WTC11 (cell line): Measurements from ENCODE around the gene P3H3. TPM values are rescaled to one million over a fixed set of nuclear protein-coding genes. Genes with fewer than 3 reads are reported as not detected.
A peak's percentile ranks its signal among the peaks of the same experiment; 100 is the strongest.

ENCODE experiments used
- ATAC-seq: fragments of 200-7000 bp; cut with Tn5 transposase; 2 replicates; pipeline ENCODE4 v1.10.0; 2021; ENCODE audit warnings: mild to moderate bottlenecking, moderate library complexity
- CTCF ChIA-PET: fragments of 300-600 bp; sonication (Branson Sonifier 250); formaldehyde crosslinking; loops from one replicate; lab custom pipeline; 2021; ENCODE audit warnings: antibody characterized with exemption; lab: Charles Lee
- POLR2A ChIA-PET: fragments of 350-600 bp; sonication (Branson Sonifier 250); formaldehyde crosslinking; loops from one replicate; lab custom pipeline; 2021; ENCODE audit warnings: antibody characterized with exemption; lab: Charles Lee
- DNase-seq: peaks from one replicate; pipeline ENCODE4 v3.0.0; 2021; ENCODE audit warnings: low spot score
- H3K27ac Mint-ChIP-seq: 2 replicates; pipeline ENCODE4 v1.8.0; 2021; ENCODE audit warnings: mixed read lengths
- H3K27me3 Mint-ChIP-seq: 2 replicates; pipeline ENCODE4 v1.8.0; 2021; ENCODE audit warnings: low read depth, mild to moderate bottlenecking, moderate library complexity, mixed read lengths
- H3K36me3 Mint-ChIP-seq: 2 replicates; pipeline ENCODE4 v1.8.0; 2021; ENCODE audit warnings: mixed read lengths
- H3K4me1 Mint-ChIP-seq: 2 replicates; pipeline ENCODE4 v1.8.0; 2022; ENCODE audit warnings: mixed read lengths
- H3K4me3 Mint-ChIP-seq: 2 replicates; pipeline ENCODE4 v1.8.0; 2021; ENCODE audit warnings: mild to moderate bottlenecking, moderate library complexity, mixed read lengths
- H3K9me3 Mint-ChIP-seq: 2 replicates; pipeline ENCODE4 v1.8.0; 2021; ENCODE audit warnings: mixed read lengths
- CBFB ChIP-seq: sonication (generic); formaldehyde crosslinking; IDR thresholded peaks from 2 replicates; pipeline ENCODE4 v1.8.1; 2022; ENCODE audit warnings: mild to moderate bottlenecking, low read depth, missing genetic modification reagents
- CREM ChIP-seq: sonication (generic); formaldehyde crosslinking; IDR thresholded peaks from 2 replicates; pipeline ENCODE4 v1.8.1; 2022; ENCODE audit warnings: mild to moderate bottlenecking, missing genetic modification reagents, moderate library complexity
- ESRRA ChIP-seq: sonication (generic); formaldehyde crosslinking; IDR thresholded peaks from 2 replicates; pipeline ENCODE4 v1.8.1; 2022; ENCODE audit warnings: mild to moderate bottlenecking, missing genetic modification reagents, borderline replicate concordance
- ETV6 ChIP-seq: sonication (generic); formaldehyde crosslinking; IDR thresholded peaks from 2 replicates; pipeline ENCODE4 v1.8.1; 2022; ENCODE audit warnings: mild to moderate bottlenecking, missing genetic modification reagents
- FOXJ3 ChIP-seq: sonication (generic); formaldehyde crosslinking; IDR thresholded peaks from 2 replicates; pipeline ENCODE4 v1.9.0; 2021; ENCODE audit warnings: missing genetic modification reagents, mild to moderate bottlenecking, borderline replicate concordance
- FOXK1 ChIP-seq: sonication (generic); formaldehyde crosslinking; IDR thresholded peaks from 2 replicates; pipeline ENCODE4 v1.8.0; 2022; ENCODE audit warnings: mild to moderate bottlenecking, moderate library complexity, missing genetic modification reagents
- GRHL2 ChIP-seq: fragments of 250-450 bp; sonication (Bioruptor Pico); IDR thresholded peaks from 2 replicates; pipeline ENCODE4 v1.8.0; 2022; ENCODE audit warnings: mild to moderate bottlenecking, moderate library complexity; ENCODE audit not compliant: insufficient replicate concordance, severe bottlenecking
- MYBL2 ChIP-seq: sonication (generic); formaldehyde crosslinking; IDR thresholded peaks from 2 replicates; pipeline ENCODE4 v1.8.1; 2023; ENCODE audit warnings: mild to moderate bottlenecking, moderate library complexity, missing genetic modification reagents
- NR1H2 ChIP-seq: sonication (generic); formaldehyde crosslinking; IDR thresholded peaks from 2 replicates; pipeline ENCODE4 v1.9.0; 2021; ENCODE audit warnings: mild to moderate bottlenecking, moderate library complexity, missing genetic modification reagents
- SMAD4 ChIP-seq: sonication (generic); formaldehyde crosslinking; IDR thresholded peaks from 2 replicates; pipeline ENCODE4 v1.8.0; 2022; ENCODE audit warnings: mild to moderate bottlenecking, missing genetic modification reagents
- TEAD4 ChIP-seq: sonication (generic); formaldehyde crosslinking; IDR thresholded peaks from 2 replicates; pipeline ENCODE4 v1.8.0; 2022; ENCODE audit warnings: mild to moderate bottlenecking, missing genetic modification reagents
- TP53 ChIP-seq: sonication (generic); formaldehyde crosslinking; IDR thresholded peaks from 2 replicates; pipeline ENCODE4 v1.8.1; 2023; ENCODE audit warnings: mild to moderate bottlenecking, missing genetic modification reagents
- ZBTB21 ChIP-seq: sonication (generic); formaldehyde crosslinking; IDR thresholded peaks from 2 replicates; pipeline ENCODE4 v1.8.1; 2023; ENCODE audit warnings: mild to moderate bottlenecking, missing genetic modification reagents, borderline replicate concordance
- ZNF121 ChIP-seq: sonication (generic); formaldehyde crosslinking; IDR thresholded peaks from 2 replicates; pipeline ENCODE4 v1.8.0; 2023; ENCODE audit warnings: missing genetic modification reagents
- ZNF232 ChIP-seq: sonication (generic); formaldehyde crosslinking; IDR thresholded peaks from 2 replicates; pipeline ENCODE4 v1.8.0; 2022; ENCODE audit warnings: mild to moderate bottlenecking, missing genetic modification reagents
- ZNF423 ChIP-seq: fragments of 250-450 bp; sonication (Bioruptor Pico); IDR thresholded peaks from 2 replicates; pipeline ENCODE4 v2.1.2; 2022; ENCODE audit warnings: mild to moderate bottlenecking, moderate library complexity
- ZNF671 ChIP-seq: fragments of 250-450 bp; sonication (Bioruptor Pico); IDR thresholded peaks from 2 replicates; pipeline ENCODE4 v1.8.0; 2021; ENCODE audit warnings: mild to moderate bottlenecking
- total RNA-seq: library from RNA; stranded (reverse); gene quantifications from 3 replicates; pipeline ENCODE4 v1.2.3, GENCODE V29; 2021
- TF ChIP-seq, protein P1 (sequence below): fragments of 250-450 bp; sonication (Bioruptor Pico); IDR thresholded peaks from 2 replicates; pipeline ENCODE4 v1.9.0; 2021; ENCODE audit warnings: mild to moderate bottlenecking, borderline replicate concordance
- TF ChIP-seq, protein P2 (sequence below): sonication (generic); formaldehyde crosslinking; IDR thresholded peaks from 2 replicates; pipeline ENCODE4 v1.8.1; 2023; ENCODE audit warnings: mild to moderate bottlenecking, missing genetic modification reagents
- TF ChIP-seq, protein P3 (sequence below): sonication (generic); formaldehyde crosslinking; IDR thresholded peaks from 2 replicates; pipeline ENCODE4 v1.8.0; 2023; ENCODE audit warnings: missing genetic modification reagents, mild to moderate bottlenecking, borderline replicate concordance

The P3H3 gene
- total RNA-seq, 1 experiment from 2014 or later, result 50.7 TPM

DNA sequence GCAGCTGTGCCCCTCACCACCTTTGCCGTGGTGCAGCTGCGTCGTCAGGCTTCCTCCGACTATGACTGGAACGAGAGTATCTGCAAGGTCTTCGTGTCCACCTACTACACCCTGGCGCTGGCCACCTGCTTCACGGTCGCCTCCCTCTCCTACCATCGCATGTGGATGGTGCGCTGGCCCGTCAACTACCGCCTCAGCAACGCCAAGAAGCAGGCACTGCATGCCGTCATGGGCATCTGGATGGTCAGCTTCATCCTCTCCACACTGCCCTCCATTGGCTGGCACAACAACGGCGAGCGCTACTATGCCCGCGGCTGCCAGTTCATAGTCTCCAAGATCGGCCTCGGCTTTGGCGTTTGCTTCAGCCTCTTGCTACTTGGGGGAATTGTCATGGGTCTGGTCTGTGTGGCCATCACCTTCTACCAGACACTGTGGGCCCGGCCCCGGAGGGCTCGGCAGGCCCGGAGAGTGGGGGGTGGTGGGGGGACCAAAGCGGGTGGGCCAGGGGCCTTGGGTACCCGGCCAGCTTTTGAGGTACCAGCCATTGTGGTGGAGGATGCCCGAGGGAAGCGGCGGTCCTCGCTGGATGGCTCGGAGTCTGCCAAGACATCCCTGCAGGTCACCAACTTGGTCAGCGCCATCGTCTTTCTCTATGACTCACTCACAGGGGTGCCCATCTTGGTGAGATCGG, 4.0 kb upstream of the P3H3 start (continued):
- TF ChIP-seq SMAD4 (CRISPR knock-in tag) (no peak), ZNF121 (CRISPR knock-in tag) (no peak), ESRRA (CRISPR knock-in tag) (no peak), NR1H2 (no peak), ZBTB21 (CRISPR knock-in tag) (no peak), FOXJ3 (CRISPR knock-in tag) (no peak), GRHL2 (CRISPR knock-in tag) (no peak)
- TF ChIP-seq, protein P1, sequence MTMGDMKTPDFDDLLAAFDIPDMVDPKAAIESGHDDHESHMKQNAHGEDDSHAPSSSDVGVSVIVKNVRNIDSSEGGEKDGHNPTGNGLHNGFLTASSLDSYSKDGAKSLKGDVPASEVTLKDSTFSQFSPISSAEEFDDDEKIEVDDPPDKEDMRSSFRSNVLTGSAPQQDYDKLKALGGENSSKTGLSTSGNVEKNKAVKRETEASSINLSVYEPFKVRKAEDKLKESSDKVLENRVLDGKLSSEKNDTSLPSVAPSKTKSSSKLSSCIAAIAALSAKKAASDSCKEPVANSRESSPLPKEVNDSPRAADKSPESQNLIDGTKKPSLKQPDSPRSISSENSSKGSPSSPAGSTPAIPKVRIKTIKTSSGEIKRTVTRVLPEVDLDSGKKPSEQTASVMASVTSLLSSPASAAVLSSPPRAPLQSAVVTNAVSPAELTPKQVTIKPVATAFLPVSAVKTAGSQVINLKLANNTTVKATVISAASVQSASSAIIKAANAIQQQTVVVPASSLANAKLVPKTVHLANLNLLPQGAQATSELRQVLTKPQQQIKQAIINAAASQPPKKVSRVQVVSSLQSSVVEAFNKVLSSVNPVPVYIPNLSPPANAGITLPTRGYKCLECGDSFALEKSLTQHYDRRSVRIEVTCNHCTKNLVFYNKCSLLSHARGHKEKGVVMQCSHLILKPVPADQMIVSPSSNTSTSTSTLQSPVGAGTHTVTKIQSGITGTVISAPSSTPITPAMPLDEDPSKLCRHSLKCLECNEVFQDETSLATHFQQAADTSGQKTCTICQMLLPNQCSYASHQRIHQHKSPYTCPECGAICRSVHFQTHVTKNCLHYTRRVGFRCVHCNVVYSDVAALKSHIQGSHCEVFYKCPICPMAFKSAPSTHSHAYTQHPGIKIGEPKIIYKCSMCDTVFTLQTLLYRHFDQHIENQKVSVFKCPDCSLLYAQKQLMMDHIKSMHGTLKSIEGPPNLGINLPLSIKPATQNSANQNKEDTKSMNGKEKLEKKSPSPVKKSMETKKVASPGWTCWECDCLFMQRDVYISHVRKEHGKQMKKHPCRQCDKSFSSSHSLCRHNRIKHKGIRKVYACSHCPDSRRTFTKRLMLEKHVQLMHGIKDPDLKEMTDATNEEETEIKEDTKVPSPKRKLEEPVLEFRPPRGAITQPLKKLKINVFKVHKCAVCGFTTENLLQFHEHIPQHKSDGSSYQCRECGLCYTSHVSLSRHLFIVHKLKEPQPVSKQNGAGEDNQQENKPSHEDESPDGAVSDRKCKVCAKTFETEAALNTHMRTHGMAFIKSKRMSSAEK, result no peak
- TF ChIP-seq, protein P2, sequence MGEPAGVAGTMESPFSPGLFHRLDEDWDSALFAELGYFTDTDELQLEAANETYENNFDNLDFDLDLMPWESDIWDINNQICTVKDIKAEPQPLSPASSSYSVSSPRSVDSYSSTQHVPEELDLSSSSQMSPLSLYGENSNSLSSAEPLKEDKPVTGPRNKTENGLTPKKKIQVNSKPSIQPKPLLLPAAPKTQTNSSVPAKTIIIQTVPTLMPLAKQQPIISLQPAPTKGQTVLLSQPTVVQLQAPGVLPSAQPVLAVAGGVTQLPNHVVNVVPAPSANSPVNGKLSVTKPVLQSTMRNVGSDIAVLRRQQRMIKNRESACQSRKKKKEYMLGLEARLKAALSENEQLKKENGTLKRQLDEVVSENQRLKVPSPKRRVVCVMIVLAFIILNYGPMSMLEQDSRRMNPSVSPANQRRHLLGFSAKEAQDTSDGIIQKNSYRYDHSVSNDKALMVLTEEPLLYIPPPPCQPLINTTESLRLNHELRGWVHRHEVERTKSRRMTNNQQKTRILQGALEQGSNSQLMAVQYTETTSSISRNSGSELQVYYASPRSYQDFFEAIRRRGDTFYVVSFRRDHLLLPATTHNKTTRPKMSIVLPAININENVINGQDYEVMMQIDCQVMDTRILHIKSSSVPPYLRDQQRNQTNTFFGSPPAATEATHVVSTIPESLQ (CRISPR knock-in tag), result no peak
- TF ChIP-seq, all 79 proteins: peak for 0

DNA sequence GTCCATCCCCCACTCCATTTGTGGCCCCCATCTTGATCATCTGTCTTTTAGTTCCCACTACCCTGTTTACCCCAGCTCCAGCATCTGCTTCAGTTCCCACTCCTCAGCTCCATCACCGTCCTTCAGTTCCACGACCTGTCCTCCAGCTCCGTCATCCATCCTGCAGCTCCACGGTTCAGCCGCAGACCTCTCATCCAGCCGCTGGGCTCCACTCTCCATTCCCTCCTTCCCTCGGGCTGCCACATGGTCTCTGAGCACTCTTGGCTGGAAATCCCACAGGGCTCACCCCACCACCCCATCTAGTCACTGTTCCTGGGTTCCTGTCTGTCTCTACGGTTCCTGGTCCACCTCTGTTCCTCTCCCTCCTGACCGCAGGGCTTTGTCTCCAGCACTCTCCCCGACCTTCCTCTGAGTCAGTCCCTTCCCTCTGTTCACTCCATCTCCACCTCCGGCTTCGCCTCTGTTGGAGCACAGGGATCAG, 3.3 kb upstream of the P3H3 start:
- ChIA-PET POLR2A (interaction anchor here (0.6 to 1.5 kb wide), 6 partner anchors 44 to 71 kb away, joined by 3 to 5 read pairs (median 4); partner anchors contain the start of gene PTMS), CTCF (interaction anchor here (0.6 to 8.9 kb wide), 30 partner anchors 9 to 204 kb away, joined by 3 to 112 read pairs (median 4); partner anchors contain the start of genes ACRBP, CDCA3, COPS7A and GNB3)
- H3K27me3 Mint-ChIP-seq, result peaks cover 51% of the 10 kb centered on the region
- H3K27ac Mint-ChIP-seq, result no peak overlapping the region
- no peak for ATAC-seq
- H3K36me3 Mint-ChIP-seq, result peaks cover 5% of the 10 kb centered on the region; the same call in 1 of the 2 replicates
- H3K4me1 Mint-ChIP-seq, result peaks cover 64% of the 10 kb centered on the region
- H3K9me3 Mint-ChIP-seq, result no peaks in the 10 kb centered on the region
- no peak for DNase-seq
- TF ChIP-seq MYBL2 (CRISPR knock-in tag) (no peak), GRHL2 (CRISPR knock-in tag) (no peak), ZNF671 (CRISPR knock-in tag) (no peak), TEAD4 (CRISPR knock-in tag) (no peak), TP53 (no peak)
- peak overlapping the region; percentile 78 for H3K4me3 Mint-ChIP-seq

DNA sequence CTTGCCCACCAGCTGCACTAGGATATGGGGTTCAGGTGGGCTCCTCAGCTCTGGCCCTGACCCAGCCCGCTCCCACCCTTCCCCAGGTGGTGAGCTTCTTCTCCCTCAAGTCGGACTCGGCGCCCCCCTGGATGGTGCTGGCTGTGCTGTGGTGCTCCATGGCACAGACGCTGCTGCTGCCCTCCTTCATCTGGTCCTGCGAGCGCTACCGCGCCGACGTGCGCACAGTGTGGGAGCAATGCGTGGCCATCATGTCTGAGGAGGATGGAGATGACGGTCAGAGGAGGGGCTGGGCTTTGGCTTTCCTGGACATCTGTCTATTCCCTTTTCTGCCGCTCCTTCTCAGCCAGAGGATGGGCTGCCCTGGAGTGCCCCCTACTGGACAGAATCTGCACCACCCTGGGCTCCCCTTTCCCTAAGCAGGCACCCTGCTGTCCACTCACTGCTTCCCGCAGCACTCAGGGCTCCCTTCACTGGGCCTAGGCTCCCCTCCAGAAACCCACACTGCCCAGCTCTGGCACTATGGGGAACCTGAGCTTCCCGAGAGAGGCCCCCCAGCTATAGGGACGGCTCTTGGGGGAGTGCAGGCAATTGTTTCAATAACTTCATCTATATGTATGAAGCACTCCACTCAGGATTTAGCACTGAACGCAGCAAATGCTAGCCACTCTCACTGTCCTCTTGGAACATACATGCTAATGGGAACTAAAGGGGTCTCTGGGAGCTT, 2.6 kb upstream of the P3H3 start:
- H3K4me3 Mint-ChIP-seq, result peak overlapping the region; percentile 78
- H3K27me3 Mint-ChIP-seq, result peaks cover 45% of the 10 kb centered on the region
- H3K9me3 Mint-ChIP-seq, result no peaks in the 10 kb centered on the region
- H3K4me1 Mint-ChIP-seq, result peaks cover 60% of the 10 kb centered on the region
- CTCF ChIA-PET, result interaction anchor here (0.6 to 8.9 kb wide), 32 partner anchors 9 to 205 kb away, joined by 3 to 112 read pairs (median 4); partner anchors contain the start of genes ACRBP, CDCA3, COPS7A and GNB3
- H3K36me3 Mint-ChIP-seq, result peaks cover 5% of the 10 kb centered on the region; the same call in 1 of the 2 replicates
- no peak overlapping the region for H3K27ac Mint-ChIP-seq
- ATAC-seq, result peak; percentile 35
- DNase-seq, result peak; percentile 95
- POLR2A ChIA-PET, result interaction anchor here (0.6 to 1.5 kb wide), 6 partner anchors 45 to 72 kb away, joined by 3 to 5 read pairs (median 4); partner anchors contain the start of gene PTMS
- TF ChIP-seq FOXK1 (CRISPR knock-in tag), result no peak
- TF ChIP-seq CREM, result no peak
- TF ChIP-seq NR1H2, result no peak
- TF ChIP-seq, protein P3, sequence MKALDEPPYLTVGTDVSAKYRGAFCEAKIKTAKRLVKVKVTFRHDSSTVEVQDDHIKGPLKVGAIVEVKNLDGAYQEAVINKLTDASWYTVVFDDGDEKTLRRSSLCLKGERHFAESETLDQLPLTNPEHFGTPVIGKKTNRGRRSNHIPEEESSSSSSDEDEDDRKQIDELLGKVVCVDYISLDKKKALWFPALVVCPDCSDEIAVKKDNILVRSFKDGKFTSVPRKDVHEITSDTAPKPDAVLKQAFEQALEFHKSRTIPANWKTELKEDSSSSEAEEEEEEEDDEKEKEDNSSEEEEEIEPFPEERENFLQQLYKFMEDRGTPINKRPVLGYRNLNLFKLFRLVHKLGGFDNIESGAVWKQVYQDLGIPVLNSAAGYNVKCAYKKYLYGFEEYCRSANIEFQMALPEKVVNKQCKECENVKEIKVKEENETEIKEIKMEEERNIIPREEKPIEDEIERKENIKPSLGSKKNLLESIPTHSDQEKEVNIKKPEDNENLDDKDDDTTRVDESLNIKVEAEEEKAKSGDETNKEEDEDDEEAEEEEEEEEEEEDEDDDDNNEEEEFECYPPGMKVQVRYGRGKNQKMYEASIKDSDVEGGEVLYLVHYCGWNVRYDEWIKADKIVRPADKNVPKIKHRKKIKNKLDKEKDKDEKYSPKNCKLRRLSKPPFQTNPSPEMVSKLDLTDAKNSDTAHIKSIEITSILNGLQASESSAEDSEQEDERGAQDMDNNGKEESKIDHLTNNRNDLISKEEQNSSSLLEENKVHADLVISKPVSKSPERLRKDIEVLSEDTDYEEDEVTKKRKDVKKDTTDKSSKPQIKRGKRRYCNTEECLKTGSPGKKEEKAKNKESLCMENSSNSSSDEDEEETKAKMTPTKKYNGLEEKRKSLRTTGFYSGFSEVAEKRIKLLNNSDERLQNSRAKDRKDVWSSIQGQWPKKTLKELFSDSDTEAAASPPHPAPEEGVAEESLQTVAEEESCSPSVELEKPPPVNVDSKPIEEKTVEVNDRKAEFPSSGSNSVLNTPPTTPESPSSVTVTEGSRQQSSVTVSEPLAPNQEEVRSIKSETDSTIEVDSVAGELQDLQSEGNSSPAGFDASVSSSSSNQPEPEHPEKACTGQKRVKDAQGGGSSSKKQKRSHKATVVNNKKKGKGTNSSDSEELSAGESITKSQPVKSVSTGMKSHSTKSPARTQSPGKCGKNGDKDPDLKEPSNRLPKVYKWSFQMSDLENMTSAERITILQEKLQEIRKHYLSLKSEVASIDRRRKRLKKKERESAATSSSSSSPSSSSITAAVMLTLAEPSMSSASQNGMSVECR (CRISPR knock-in tag), result no peak
- TF ChIP-seq ZNF232 (CRISPR knock-in tag), result 0 out of 2 replicates have a peak, but pooled peaks have one; percentile 24
- TF ChIP-seq SMAD4 (CRISPR knock-in tag), result no peak
- no peak for TF ChIP-seq ZNF423 (CRISPR knock-in tag)
- TF ChIP-seq TP53, result no peak
- TF ChIP-seq CBFB (CRISPR knock-in tag), result 0 out of 2 replicates have a peak, but pooled peaks have one; percentile 10
- TF ChIP-seq ETV6, result 0 out of 2 replicates have a peak, but pooled peaks have one; percentile 50
